ENCODE results near the gene TNNT1.

DNA sequence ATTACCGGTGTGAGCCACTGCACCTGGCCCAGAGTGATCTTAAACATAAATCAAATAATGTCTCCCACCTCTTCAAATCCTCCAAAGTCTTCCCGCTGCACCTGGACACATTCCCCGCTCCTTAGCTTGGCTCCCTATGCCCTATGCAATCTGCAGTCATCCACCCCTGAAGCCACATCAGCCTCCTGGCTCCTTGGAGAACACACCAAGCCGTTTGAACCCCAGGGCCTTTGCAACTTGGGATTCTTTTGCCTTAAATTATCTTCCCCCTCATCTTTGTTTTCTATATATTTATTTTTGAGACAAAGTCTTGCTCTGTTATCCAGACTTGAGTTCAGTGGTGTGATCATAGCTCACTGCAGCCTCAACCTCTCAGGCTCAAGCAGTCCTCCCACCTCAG, 20.1 kb upstream of the TNNT1 start:
- TF ChIP-seq, protein P1, sequence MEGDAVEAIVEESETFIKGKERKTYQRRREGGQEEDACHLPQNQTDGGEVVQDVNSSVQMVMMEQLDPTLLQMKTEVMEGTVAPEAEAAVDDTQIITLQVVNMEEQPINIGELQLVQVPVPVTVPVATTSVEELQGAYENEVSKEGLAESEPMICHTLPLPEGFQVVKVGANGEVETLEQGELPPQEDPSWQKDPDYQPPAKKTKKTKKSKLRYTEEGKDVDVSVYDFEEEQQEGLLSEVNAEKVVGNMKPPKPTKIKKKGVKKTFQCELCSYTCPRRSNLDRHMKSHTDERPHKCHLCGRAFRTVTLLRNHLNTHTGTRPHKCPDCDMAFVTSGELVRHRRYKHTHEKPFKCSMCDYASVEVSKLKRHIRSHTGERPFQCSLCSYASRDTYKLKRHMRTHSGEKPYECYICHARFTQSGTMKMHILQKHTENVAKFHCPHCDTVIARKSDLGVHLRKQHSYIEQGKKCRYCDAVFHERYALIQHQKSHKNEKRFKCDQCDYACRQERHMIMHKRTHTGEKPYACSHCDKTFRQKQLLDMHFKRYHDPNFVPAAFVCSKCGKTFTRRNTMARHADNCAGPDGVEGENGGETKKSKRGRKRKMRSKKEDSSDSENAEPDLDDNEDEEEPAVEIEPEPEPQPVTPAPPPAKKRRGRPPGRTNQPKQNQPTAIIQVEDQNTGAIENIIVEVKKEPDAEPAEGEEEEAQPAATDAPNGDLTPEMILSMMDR (conservative IDR thresholded peaks at IDR 0.05) = no peak
- no peak for TF ChIP-seq EZH2 (IDR thresholded peaks at IDR 0.05; ENCODE audit: low read depth)
